GM19397 (cell line): ENCODE results near the gene CYTH1.
"Not testable (repeated sequence)": the region's sequence is repeated elsewhere in the genome, so short reads cannot be mapped to it uniquely, and the experiment has no call there.

Experiments
- ATAC-seq: cut with Tn5 transposase; IDR thresholded peaks from one replicate; pipeline ENCODE4 v1.9.1; 2021; ENCODE audit warnings: mild to moderate bottlenecking, moderate library complexity; ENCODE audit not compliant: unreplicated experiment

Gene CYTH1

GRCh38 chr17:78765821-78766220 is 16.3 kb downstream of the CYTH1 start:
- no peak for ATAC-seq

- no peak for ATAC-seq
Observed at GRCh38 chr17:78764871-78765270, 17.2 kb downstream of the CYTH1 start.

- ATAC-seq = no peak
Observed at GRCh38 chr17:78763561-78763960, 18.5 kb downstream of the CYTH1 start.

GRCh38 chr17:78761789-78762406 is 20.2 kb downstream of the CYTH1 start:
- ATAC-seq = no peak

GRCh38 chr17:78759969-78760352 is 22.1 kb downstream of the CYTH1 start:
- ATAC-seq = no peak

- ATAC-seq = no peak
Observed at GRCh38 chr17:78759203-78759968, 22.7 kb downstream of the CYTH1 start.

GRCh38 chr17:78753316-78754250 is 28.5 kb downstream of the CYTH1 start:
- ATAC-seq = no peak

- ATAC-seq = no peak
Observed at GRCh38 chr17:78751447-78752161, 30.5 kb downstream of the CYTH1 start.

GRCh38 chr17:78751000-78751399 is 31.1 kb downstream of the CYTH1 start:
- not testable (repeated sequence) for ATAC-seq

- ATAC-seq = no peak
Observed at GRCh38 chr17:78748730-78749317, 33.2 kb downstream of the CYTH1 start.

GRCh38 chr17:78748048-78748729 is 33.9 kb downstream of the CYTH1 start:
- ATAC-seq = peak; percentile 55

- no peak for ATAC-seq
Observed at GRCh38 chr17:78747488-78747887, 34.6 kb downstream of the CYTH1 start.

GRCh38 chr17:78746949-78747269 is 35.2 kb downstream of the CYTH1 start:
- no peak for ATAC-seq

GRCh38 chr17:78746263-78746948 is 35.7 kb downstream of the CYTH1 start:
- ATAC-seq = no peak

GRCh38 chr17:78745407-78746088 is 36.5 kb downstream of the CYTH1 start:
- ATAC-seq = no peak

GRCh38 chr17:78742901-78743300 is 39.2 kb downstream of the CYTH1 start:
- ATAC-seq = no peak

- no peak for ATAC-seq
Observed at GRCh38 chr17:78741644-78742284, 40.3 kb downstream of the CYTH1 start.

- ATAC-seq = no peak
Observed at GRCh38 chr17:78739331-78739931, 42.6 kb downstream of the CYTH1 start.
